HG03175 (cell line): ENCODE data around the gene AKT3.

ENCODE experiments used
- ATAC-seq: cut with Tn5 transposase; IDR thresholded peaks from one replicate; pipeline ENCODE4 v1.9.1; 2021; ENCODE audit warnings: mild to moderate bottlenecking, moderate library complexity; ENCODE audit not compliant: unreplicated experiment

The AKT3 gene

DNA sequence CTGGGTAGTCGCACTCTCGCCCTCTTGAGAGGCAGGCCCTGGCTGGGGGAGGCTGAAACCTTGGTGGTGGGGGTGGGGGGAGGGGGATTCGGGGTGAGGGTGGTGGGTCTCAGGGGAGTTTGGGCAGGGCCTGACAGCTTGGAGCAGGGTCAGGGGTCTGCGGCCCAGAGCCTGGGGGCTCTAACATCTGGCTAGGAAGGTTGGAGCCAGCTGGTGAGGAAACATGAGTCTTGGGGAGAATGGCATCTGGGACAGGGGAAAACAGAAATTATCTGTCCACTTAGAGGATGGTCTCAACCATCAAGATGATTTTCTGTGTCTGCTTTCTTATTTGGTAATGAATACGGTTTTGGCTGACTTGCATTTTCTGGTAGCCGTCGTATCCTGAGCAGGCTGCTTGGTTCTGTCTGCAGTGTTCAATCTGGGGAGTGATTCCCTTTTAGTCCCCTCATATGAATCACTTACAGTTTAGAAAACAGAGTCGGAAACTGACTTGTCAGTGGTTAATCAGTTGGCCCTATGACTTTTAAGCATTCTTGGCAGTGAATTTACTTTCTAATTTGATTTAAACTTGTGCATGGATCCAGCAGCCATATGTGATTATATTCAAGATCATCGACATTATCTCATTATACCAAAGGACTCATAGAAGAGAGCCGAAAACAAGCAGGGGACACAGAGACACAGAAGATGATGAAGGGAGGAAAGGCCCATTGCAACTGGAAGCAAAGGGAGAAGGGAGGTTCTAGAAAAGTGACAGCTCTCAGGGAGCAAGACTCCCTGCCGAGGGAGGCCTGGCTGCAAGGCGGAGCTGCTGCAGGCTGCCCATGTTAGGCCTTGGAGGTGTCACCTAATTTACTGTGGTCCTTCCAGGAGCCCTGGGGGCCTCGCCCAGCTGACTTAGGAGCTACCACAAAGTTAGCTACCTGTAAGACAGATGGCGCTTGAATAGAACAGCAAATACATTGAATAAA is 356.6 kb downstream of the AKT3 start:
- ATAC-seq = no peak

- ATAC-seq = no peak
These were observed 359.0 kb downstream of the AKT3 start for GRCh38 chr1:243490748-243491686.

DNA sequence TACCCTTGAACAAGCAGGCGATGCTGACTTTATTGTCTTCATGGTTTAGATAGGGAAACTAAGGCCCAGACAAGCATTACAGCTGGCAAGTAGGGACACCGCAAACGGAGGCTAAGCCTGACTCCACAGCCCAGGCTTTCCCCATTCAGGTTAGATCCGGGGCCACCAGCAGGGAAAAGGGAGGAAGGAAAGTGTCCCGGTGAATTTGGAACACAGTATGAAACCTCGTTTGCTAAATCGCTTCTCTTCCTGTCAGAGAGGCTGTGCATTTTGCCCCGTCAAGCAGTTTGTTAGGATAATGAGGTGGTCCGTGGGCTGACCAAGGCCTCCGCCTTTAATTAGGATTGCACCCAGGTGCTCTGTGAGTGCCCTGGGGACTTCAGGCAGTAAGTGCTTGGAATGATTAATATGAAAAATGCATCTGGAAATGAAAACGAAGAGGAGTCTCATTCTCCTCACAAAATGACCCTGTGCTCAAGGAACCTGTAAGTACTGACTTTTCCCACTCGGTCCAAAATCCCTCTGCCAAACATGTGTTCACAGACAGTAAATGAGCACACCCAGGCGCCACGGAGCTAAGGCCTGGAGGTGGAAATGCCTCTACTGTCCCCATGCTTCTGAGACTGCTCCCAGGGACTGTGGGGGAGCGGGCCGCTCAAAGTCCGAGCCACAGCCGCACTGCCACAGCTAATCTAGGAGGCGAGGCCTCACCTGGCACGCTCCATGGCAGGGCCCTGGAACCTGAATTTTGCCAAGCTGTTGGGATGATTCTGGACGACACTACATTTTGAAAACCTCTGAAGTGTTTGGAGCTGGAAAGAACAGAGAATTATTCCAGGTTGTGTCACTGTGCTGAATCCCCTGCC is 360.1 kb downstream of the AKT3 start:
- ATAC-seq = no peak

DNA sequence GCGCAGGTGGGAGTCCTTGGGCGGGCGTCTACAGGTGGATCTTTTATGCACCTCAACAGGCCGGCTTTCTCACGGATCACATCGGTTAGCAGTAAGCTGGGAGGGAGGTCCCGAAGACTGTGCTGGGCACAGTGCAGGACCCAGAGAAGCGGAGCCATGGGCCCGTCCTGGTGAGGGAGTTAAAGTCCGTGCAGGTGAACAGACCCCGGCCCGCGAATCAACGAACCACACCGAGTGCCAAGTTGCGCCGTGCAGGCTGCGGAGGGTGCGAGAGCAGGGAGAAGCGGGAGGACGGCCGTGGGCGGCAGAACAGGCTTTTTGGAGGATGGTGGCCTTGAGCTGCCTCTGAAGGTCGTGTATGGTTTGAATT is 360.9 kb downstream of the AKT3 start:
- ATAC-seq = no peak

GRCh38 chr1:243488459-243489157 is 361.4 kb downstream of the AKT3 start:
- no peak for ATAC-seq

DNA sequence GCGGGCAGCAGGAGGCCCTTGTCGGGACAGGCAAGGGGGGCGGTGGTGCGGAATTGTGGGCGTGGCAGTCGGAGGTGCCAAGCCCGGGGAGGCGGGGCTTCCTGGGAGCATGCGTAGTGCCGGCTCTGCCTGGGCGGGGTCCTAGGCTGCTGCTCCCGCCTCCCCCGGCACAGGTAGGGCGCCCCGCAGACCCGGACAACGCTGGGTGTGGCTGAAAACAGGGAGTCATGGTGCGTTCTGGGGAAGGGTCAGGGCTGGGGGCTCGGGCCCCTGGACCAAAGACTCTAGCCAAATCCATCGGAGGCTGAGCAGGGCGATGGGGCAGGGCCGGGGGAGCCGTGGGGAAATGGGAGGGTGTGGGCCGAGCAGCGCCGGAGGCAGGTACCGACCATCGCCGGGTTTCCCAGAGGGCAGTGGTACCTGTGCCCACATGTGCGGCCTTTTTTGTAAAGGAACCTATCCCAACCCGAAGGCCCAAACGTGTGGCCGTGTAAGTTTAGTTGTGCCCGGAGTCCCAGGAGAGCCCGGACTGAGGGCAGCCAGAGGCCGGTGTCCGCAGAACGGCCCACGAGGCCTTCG is 362.3 kb downstream of the AKT3 start:
- ATAC-seq = no peak

DNA sequence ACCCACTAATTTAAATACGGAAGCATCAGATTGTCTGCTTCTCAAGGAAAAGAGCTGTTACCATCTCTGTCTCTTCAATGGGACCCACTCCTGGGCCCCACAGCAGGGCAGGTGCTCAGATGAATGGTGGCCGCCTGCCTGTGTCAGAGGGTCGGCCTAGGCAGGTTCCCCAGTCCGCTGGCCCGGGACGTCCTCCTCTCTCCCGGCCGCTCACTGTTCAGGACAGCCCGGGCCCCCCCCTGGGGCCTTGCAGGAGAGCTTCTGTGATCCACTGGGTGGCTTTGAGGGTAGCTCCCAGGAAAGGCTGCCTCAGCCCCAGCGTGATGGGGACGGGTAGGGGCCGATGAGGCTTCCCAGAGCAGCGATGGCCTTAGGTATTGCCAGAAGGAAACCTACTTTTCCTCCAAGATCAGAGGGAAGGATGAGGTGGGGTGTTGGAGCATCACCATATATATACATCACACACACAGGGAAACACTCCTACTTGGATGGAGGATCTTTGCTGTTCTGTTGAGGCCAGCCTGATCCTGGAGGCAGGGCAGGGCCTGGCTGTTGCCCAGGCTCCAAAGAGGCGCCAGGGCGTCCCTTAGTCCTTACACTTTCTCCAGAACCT is 362.9 kb downstream of the AKT3 start:
- ATAC-seq = no peak

DNA sequence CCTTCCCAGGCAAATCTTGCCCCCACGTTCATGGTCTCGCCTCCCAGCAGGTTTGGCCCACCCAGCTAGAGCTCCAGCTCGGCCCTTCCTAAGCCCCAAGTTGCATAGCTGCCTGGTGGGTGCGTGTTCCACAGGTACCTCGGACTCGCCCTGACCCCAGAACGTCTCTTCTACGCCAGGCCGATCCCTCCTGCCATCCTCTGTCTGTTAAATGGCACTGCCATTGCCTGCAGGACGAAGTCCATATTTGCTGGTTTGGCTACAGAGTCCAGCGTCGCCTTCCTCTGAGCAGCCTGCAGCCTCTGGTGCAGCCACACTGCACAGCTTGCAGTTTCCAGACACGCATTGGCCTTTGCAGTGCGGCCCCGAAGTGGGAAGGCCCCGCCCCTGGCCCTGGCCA is 366.1 kb downstream of the AKT3 start:
- ATAC-seq = no peak

DNA sequence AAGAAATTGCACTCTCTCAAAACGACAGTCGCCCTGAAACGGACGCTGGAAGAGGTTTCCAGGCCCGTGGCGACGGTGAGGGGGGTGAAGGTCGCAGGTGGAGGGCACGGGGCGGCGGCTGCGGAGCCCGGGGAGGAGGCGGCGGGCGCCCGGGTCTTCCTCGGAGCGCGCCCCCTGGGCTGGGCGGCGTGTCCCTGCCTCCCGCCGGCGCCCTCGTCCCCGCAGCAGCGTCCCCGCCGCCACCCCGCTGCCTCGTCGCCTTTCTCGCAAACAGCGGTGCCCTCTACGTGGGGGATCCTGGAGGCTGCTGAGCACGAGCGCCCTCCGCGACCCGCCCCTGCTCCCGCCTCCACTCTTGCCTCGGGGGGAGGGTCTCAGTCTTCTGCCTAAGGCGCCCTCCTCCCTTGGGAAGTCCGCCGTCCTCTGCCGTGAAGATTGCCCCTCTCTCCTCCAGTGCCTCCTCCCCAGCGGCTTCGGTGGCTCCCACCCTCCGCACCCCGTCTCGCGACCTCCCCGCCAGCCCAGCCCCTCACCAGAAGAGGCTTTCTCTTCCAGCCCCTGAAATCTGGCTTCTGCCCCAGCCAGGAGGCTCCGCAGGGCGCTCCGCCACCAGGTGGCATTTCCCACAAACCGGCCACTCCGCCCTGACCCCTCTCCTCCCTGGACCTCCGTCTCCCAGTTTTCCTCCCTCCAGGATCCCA is 366.8 kb downstream of the AKT3 start:
- ATAC-seq = no peak

GRCh38 chr1:243482141-243483022 is 367.7 kb downstream of the AKT3 start:
- ATAC-seq = no peak

DNA sequence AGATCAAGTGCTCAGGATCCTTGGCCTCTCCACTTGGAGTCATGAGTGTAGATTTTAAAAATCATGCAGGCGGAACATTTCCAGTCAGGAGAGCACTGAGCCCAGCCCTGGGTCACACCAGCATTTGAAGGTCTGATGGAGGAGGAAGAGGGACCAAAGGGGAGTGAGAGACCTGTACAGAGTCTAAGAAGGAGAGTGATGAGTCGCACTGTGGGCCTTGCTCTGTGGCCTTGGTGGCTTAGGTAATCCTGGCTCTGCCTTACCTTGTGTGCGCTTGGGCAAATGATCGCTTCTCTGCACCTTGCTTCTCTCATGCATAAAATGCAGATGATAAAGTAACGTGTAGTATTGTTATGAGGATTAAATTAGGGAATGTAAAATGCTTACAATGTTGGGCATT is 368.9 kb downstream of the AKT3 start:
- ATAC-seq = no peak

- ATAC-seq = no peak
These were observed 372.2 kb downstream of the AKT3 start for GRCh38 chr1:243477731-243478290.

DNA sequence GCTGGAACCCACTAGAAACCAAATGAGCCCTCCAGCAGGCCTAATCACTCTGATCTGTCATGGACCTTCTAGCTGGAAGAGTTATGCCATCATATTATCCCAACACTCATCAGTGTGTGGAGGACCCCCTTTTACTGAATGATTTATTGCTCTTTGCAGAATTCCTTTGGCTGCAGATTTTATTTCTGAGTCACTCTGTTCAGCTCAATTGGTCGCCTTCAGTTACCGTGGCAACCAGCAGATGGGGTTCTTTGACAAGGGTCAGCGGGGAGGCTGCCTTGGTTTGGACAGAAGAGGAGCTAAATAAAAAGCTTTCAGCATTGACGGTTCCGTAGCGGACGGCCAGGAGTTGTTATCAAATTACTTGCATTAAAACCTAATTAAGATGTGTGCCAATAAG is 374.1 kb downstream of the AKT3 start:
- ATAC-seq = no peak

DNA sequence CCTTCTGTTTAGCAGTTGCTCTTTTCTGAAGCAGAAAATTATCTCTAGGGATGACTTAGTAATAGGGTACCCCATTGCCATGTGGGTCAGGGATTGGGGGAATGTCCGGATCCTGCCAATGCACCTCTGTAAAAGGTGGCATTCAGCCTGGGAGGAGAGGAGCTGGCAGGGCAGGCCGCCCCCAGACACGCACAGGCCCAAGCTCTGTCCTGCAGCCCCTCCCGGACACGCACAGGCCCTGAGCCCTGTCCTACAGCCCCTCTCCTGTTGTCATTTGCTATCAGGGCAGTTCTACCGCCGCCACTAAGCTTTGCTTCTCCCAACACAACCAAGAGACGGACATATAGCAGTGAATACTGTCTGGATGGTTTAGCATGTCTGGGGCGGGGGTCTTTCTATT is 375.1 kb downstream of the AKT3 start:
- no peak for ATAC-seq

DNA sequence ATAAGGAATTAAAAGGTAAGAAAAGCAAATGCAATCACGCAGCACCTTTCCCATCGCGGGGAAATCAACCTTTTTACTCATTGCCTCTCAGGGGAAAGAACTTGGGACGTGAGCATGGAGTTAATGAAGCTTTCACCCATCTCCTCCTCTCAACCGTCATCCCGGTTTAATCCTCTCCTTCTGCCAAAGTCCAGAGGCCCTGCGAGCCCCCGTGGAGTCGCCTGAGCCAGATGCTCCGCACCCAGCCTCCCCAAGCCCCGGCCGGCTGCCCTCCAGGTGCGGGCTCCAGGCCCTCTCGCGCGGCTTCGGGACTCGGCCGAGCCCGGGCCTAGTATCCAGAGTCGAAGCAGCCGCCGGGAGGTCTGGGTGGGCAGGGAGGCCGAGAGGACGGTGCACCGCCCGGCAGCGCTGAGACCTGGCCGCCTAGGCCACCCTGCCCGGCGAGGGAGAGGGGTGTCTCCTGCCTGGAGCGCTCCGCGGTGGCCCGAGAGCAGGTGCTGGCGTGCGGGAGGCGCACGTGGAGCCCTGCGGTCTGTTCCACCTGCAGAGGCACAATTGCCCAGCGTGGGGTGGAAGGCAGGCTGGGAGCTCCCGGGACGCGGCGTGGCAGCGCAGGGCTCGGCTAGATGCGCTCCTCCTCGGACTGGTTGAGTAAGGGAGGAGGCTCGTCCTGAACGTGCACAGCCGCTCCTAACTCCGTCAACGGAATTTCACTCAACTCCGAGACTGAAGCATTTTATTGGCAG is 375.7 kb downstream of the AKT3 start:
- ATAC-seq = no peak

DNA sequence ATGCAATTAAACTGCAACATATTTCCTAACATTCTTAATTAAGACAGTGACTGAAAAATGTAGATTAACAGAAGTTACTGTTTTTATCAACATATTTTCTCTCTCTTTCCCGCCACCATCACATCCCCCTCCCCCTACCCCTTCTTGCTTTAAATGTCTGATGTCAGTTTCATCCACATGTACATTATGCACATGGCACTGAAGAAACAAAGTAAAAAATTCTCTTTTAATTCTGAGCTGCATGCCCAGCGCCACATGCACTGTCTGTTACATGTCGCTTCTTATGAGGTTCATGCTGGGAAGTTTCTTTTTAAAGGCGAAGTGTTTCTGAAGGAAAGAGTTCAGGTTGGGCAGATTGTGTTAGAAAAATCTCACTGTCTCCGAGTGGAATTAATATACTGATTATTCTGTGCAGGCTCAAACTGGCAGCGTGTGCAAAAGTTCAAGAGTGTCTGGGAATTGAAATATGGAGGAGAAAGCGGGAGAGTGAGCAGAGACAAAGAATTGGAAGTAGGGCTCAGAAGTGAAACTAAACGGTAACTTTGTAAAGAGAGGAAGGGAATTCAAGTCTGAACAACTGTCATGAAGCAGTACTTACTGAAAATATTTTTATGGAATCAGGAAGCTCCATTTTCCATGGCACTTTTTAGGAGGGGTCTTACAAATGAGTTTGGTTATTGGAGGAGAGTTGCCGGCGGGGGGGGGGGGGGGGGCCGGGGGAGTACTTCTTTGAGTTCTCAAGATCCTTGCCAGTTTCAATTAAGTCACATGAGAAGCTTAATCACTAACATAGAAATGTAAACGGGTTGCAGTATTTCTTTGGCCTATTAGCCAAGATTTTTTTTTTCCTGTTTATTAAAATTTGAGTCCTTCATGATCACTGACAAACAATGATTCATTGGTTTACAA is 376.6 kb downstream of the AKT3 start:
- ATAC-seq = no peak
